ENCODE measurements around the gene KRI1. TPM values are rescaled to one million over a fixed set of nuclear protein-coding genes. Genes with fewer than 3 reads are reported as not detected.

The KRI1 gene
- total and polyA plus RNA-seq, 2 donors (not counting 3 experiments of a cell fraction or from before 2014, with no cell fraction given): 6.7 to 25.7 TPM

- intact Hi-C loops (cut with micrococcal nuclease): no loop called here
- DNase-seq (ENCODE audit: low read depth, low spot score): no peak
- no peaks in the 10 kb centered on the region for H3K9me3 ChIP-seq (replicated peaks; ENCODE audit: control insufficient read depth, insufficient read depth, low read length)
- H4K20me1 ChIP-seq (replicated peaks; ENCODE audit: control insufficient read depth, extremely low read depth, insufficient read depth, low read length): no peaks in the 10 kb centered on the region
- H3K4me1 ChIP-seq (ENCODE audit: control insufficient read depth, extremely low read depth, insufficient read depth, low read length): no peaks in the 10 kb centered on the region
- dilution Hi-C loops (cut with MboI; ENCODE audit: extremely low pct_ligation_motif_present, low sequenced_read_pairs): no loop called here
- H3K9ac ChIP-seq (replicated peaks; ENCODE audit: extremely low read depth, insufficient read depth, low read length): no peak overlapping the region
- no peak overlapping the region for H2AFZ ChIP-seq (ENCODE audit: low read depth, low read length)
- BruUV-seq (replicated peaks): no TSS peak
- H3K4me2 ChIP-seq (ENCODE audit: insufficient read depth, low read length): no peak overlapping the region
- TF ChIP-seq MYC (IDR thresholded peaks at IDR 0.05; ENCODE audit: low read depth, low read length): no peak
- no peak for TF ChIP-seq POLR2A (IDR thresholded peaks at IDR 0.05; ENCODE audit: low read depth, low read length)
- TF ChIP-seq EZH2 (IDR thresholded peaks at IDR 0.05; ENCODE audit: borderline replicate concordance, low read depth, low read length, severe bottlenecking): no peak
- no peak for TF ChIP-seq POLR2AphosphoS5 (IDR thresholded peaks at IDR 0.05; ENCODE audit: insufficient read depth, low read depth, low read length)
- no peak for TF ChIP-seq GATA2 (IDR thresholded peaks at IDR 0.05; ENCODE audit: insufficient read depth, insufficient read length, low read depth, low read length)
- TF ChIP-seq CTCF (IDR thresholded peaks at IDR 0.05; ENCODE audit: extremely low read depth in 1 of 2, insufficient read depth in 1 of 2, low read depth in 1 of 2, low read length in 2 of 2): no peak
- TF ChIP-seq JUN (IDR thresholded peaks at IDR 0.05; ENCODE audit: borderline replicate concordance, insufficient read depth, insufficient read length, low read depth): no peak
- no peak for TF ChIP-seq MAX (IDR thresholded peaks at IDR 0.05; ENCODE audit: insufficient read depth, insufficient read length)
- TF ChIP-seq FOS (IDR thresholded peaks at IDR 0.05; ENCODE audit: borderline replicate concordance, insufficient read depth, low read length): no peak
- no peak overlapping the region for H3K4me3 ChIP-seq (replicated peaks in 1 of 3; ENCODE audit: insufficient read depth in 1 of 3, low read depth in 1 of 3, low read length in 3 of 3)
- no peak for FAIRE-seq
- H3K9me1 ChIP-seq (replicated peaks; ENCODE audit: control insufficient read depth, extremely low read depth, insufficient read depth, low read length): no peaks in the 10 kb centered on the region
- ChIA-PET POLR2A (no interaction called here), CTCF (interaction anchor here (0.7 to 1.3 kb wide), 5 partner anchors 10 to 162 kb away, joined by 3 to 9 read pairs (median 4); no protein-coding TSS in a partner anchor)
- H3K27me3 ChIP-seq (ENCODE audit: control insufficient read depth in 2 of 2, insufficient read depth in 2 of 2, low read length in 2 of 2): peaks cover 0 to 2% of the 10 kb centered on the region in 2 experiments
- no peak overlapping the region for H3K27ac ChIP-seq (ENCODE audit: insufficient read depth, low read depth, low read length)
- no peaks in the 10 kb centered on the region for H3K36me3 ChIP-seq (ENCODE audit: control insufficient read depth in 2 of 2, extremely low read depth in 1 of 2, insufficient read depth in 2 of 2, low read length in 2 of 2)
- no peaks in the 10 kb centered on the region for H3K79me2 ChIP-seq (ENCODE audit: control insufficient read depth, insufficient read depth, low read length)
Observed at GRCh38 chr19:10537668-10538067, 28.1 kb downstream of the KRI1 start.
